PC-3 (cell line): Measurements from ENCODE around the gene ZNF628.

ENCODE experiments used
- EZH2 ChIP-seq: fragments of 300-600 bp; sonication (generic); IDR thresholded peaks from one replicate; pipeline ENCODE4 v1.6.1; 2017; ENCODE audit warnings: antibody characterized with exemption, mild to moderate bottlenecking, low read length; ENCODE audit not compliant: unreplicated experiment
- EZH2phosphoT487 ChIP-seq: fragments of 300-600 bp; sonication (generic); IDR thresholded peaks from 2 replicates; pipeline ENCODE4 v1.6.1; 2018; ENCODE audit warnings: mild to moderate bottlenecking, antibody characterized with exemption, low read length, borderline replicate concordance
- TF ChIP-seq, protein P1 (sequence below): fragments of 300-600 bp; sonication (generic); conservative IDR thresholded peaks from 2 replicates; pipeline ENCODE4 v1.5.1; 2017; ENCODE audit warnings: antibody characterized with exemption, low read depth, mild to moderate bottlenecking, low read length

DNA sequence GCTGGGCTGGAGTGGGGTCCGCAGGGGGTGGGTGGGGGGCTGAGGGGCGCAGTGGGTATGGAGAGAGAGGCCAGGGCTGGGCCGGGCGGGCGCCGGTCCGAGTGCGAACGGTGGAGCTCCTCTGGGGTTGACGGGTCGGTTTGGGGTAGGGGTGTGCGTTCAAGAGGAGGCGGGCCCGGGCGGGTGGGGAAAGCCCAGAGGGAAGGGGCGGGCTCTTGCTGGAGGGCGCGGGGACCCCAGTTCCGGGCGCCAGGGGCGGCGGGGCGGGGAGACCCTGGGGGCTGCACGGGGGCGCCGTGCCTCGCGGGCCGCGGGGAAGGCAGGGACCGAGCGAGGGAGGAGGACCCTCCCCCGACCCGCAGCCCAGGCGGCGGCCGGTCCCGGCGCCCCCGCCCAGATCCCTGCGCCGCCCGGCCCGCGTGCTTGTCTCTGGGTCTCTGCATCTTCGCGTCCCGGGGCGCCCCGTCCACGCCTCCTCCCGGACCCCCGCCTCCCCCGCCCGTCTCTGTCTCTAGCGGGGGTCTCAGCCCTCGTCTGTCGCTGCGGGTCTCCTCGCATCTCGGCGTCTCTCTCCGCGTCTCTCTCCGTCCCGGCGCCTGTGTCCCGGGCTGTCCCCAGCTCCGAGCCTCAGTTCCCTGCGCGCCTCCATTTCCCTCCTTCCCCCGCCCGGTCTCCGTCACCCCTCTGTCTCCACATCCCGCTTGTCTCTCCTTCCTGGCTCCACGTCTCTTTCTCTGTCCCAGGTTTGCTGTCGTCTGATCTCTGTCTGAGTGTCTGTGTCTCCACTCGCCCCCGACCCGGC is 25.1 kb upstream of the ZNF628 start:
- TF ChIP-seq, protein P1, sequence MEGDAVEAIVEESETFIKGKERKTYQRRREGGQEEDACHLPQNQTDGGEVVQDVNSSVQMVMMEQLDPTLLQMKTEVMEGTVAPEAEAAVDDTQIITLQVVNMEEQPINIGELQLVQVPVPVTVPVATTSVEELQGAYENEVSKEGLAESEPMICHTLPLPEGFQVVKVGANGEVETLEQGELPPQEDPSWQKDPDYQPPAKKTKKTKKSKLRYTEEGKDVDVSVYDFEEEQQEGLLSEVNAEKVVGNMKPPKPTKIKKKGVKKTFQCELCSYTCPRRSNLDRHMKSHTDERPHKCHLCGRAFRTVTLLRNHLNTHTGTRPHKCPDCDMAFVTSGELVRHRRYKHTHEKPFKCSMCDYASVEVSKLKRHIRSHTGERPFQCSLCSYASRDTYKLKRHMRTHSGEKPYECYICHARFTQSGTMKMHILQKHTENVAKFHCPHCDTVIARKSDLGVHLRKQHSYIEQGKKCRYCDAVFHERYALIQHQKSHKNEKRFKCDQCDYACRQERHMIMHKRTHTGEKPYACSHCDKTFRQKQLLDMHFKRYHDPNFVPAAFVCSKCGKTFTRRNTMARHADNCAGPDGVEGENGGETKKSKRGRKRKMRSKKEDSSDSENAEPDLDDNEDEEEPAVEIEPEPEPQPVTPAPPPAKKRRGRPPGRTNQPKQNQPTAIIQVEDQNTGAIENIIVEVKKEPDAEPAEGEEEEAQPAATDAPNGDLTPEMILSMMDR, result no peak
- TF ChIP-seq EZH2 (peak; percentile 96), EZH2phosphoT487 (peak; percentile 18; the same call in 1 of the 2 replicates)
